Measurements from ENCODE around the gene NFYB.

DNA sequence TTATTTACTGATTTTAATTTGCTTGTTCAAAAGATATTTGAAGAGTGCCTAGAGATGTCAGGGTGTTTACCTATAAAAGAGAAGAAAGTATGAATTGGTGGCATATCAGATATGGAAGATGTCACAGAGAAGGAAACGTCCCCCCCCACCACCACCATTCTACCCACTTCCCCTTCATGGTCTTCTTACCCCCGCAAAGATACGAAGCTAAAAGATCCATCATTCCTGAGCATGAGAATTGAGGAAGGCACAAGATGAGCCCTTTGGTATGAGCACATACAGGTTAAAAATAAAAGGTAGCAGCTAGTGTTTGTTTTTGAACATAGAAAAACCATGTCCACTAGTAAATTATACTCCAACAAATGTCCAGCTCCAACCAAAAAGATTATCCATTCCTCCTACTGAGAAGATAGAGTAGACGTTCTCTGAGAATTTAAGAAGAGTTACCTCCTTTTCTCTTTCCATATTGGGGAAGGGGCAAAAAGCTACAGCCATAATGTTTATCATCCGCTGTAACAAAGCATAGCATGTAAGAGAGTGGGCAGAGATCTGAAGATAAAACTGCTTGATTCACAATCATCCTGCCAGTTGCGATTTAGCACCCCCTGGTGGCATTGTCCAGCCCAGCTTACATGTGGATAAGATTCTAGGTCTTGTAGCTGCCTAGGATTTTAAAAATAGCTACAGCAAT is 29.1 kb downstream of the NFYB start:
- no peak for TF ChIP-seq POLR2A (IDR thresholded peaks at IDR 0.05)
- TF ChIP-seq, protein P1, sequence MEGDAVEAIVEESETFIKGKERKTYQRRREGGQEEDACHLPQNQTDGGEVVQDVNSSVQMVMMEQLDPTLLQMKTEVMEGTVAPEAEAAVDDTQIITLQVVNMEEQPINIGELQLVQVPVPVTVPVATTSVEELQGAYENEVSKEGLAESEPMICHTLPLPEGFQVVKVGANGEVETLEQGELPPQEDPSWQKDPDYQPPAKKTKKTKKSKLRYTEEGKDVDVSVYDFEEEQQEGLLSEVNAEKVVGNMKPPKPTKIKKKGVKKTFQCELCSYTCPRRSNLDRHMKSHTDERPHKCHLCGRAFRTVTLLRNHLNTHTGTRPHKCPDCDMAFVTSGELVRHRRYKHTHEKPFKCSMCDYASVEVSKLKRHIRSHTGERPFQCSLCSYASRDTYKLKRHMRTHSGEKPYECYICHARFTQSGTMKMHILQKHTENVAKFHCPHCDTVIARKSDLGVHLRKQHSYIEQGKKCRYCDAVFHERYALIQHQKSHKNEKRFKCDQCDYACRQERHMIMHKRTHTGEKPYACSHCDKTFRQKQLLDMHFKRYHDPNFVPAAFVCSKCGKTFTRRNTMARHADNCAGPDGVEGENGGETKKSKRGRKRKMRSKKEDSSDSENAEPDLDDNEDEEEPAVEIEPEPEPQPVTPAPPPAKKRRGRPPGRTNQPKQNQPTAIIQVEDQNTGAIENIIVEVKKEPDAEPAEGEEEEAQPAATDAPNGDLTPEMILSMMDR (IDR thresholded peaks at IDR 0.05), result peak; percentile 76 to 88 (median 82)
- no peak for TF ChIP-seq EP300 (IDR thresholded peaks at IDR 0.05)

Measured in tibial nerve (tissue), 4 donors.